Measurements from ENCODE around the gene GNB1. TPM values are rescaled to one million over a fixed set of nuclear protein-coding genes. Genes with fewer than 3 reads are reported as not detected.
"Not testable (repeated sequence)": the region's sequence is repeated elsewhere in the genome, so short reads cannot be mapped to it uniquely, and the experiment has no call there.

The GNB1 gene
- total RNA-seq, 1 donor from 2014 or later, result 148 TPM

GRCh38 chr1:1759456-1760344, 131.2 kb downstream of the GNB1 start:
- ATAC-seq, result peak; percentile 2

DNA sequence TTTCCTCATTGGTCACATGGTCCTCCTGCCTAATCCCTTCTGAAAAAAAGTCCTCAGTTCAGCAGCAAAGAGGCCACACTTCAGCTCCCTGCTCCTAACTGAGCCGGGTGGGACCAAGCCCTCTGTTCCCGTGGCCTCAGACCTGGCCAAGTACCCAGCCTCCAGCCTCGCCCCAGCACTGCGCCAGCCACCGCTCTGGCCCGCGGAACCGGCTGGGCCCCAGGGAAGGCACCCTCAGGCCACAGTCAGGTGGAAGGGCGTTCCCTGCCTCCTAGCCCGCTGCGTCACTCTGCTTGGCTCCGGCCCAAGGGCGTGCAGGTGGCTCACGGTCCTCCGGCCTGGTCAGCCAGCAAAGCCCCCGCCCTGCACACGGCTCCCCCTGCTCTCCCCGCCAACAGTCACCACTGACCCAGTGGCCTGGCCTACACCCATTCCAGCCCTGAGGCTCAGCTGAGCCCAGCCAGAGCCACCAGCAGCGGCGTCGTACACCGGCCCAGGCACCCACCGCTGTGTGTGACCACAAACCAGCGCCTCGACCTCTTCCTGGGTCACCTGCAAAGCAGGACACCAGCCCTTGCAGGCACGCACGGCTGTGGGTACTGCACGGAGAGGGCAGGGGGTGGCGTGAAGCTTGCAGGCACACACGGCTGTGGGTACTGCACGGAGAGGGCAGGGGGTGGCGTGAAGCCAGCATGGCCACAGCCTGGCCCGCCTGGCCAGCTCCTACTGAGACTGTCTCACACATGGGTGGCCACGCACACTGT, 132.0 kb downstream of the GNB1 start:
- peak; percentile 86 for ATAC-seq

DNA sequence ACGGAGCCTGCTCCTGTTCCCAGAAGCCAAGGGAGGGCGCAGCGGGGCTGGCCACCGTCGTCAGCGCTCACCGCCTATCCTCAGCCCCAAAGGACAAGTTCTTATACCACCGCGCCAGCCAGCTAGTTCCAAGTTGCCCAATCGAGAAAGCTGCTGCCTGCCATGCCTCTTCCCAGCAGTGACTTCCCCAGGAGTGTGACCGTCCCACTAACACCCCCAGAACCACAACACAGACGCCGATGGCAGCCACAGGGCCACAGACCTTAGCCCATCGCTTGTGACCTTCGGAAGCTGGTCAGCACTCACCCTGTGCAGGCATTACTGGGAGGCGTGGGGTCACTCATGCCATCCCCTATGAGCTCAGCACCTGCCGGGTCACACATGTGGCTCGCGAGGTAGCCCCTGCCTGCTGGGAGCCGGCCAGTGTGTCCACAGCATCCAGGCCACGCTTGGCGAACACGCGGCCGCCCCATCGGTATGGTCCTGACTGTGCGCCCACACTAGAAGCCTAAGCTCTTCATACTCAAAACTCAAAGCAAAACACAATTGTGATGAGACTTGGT, 132.7 kb downstream of the GNB1 start:
- ATAC-seq, result no peak

DNA sequence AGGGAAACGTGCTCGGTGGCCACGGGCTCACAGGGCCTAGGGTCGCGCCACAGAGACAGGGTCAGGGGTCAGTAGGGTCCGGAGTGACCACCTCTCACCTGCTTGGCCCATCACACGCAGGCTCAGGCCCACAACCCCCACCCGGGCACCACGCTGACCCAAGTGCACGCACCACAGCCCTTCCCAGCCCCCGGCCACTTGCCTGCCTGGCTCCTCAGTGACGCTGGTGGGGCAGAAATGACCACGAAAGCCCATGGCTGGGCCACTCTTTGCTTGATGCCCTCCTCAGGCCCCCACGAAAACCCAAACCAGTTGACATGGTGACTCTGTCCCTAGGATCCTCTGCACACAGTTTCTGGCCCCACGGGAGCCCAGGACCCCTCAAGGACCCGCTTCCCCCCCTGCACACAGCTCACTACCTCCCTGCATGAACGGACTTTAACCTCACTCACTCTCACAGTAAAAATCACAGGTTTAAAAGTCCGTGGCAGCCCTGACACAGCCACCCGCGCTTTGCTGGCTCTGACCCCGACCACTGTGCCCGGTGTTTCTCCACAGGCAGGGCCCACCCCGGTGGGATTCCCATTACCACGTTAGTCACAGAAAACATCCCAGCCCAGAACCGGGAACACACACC, 133.3 kb downstream of the GNB1 start:
- no peak for ATAC-seq

GRCh38 chr1:1756661-1757421, 134.0 kb downstream of the GNB1 start:
- ATAC-seq, result no peak

DNA sequence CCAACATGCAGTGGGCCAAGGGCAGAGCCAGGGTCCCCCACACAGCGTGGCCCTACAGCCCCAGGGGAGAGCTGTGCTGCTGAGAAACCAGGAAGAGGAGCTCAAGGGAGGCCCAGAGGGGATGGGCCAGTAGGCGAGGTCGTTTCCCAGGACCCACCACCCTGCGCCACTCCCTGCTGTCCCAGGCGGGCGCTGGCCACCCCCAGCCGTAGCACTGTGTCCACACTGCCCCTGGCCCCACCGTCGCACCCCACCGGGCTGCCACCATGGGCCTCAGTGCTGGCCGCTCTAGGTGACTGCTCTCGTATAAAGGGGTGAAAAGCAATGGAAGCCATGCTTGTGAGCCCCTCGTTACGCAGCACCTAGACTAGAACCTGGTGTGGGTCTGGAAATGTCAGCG, 135.0 kb downstream of the GNB1 start:
- no peak for ATAC-seq

GRCh38 chr1:1755426-1755825, 135.5 kb downstream of the GNB1 start:
- ATAC-seq, result no peak

DNA sequence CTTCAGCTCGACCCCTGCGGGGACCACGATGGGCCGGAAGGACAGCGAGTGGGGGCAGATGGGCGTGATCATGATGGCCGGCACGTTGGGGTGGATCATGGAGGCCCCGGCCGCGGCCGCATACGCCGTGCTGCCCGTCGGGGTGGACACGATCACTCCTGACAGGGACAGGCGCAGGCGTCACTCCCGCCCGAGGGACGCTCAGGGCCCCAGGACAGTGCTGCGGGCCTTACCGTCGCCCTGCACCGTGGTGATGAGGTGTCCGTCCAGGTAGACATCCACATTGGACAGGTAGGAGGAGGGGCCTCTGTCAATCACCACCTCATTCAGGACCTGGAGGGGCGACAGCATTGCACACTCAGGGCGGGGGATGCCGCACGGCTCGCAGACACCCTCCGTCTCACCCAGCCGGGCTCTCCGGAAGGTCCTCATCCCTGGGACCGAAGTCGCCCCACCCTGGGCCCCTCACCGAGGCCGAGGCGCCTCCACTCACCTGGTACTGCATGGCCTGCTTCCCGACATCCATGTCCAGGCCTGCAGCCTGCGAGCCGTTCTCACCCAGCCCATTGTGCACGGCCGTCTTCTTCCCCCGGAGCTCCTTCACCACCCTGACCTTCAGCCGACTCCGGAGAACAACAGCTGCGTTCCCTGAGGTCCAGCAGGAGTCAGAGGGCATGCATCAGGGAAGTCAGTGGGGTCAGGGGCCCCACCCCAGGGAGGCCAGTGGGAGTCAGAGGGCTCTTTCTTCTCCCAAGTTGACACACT, 136.7 kb downstream of the GNB1 start:
- ATAC-seq, result no peak

DNA sequence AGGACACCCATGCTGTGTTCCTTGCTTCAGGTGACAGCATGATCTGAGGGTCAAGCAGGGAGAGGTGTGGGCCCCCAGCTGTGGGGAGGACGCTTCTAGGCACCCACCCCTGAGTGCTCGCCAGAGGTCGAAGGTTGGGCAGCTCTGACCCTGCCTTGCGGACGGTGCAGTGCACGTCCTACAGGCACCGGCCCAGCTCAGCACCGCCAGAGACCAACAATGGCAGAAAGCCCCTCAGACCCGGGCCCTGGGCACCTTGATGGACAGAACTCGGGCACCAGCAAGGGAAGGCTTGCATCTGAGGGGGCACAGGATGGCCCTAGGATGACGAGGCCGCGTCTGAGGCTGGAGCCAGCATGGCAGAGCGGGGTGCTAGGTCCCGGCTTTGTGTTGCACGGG, 137.3 kb downstream of the GNB1 start:
- no peak for ATAC-seq

DNA sequence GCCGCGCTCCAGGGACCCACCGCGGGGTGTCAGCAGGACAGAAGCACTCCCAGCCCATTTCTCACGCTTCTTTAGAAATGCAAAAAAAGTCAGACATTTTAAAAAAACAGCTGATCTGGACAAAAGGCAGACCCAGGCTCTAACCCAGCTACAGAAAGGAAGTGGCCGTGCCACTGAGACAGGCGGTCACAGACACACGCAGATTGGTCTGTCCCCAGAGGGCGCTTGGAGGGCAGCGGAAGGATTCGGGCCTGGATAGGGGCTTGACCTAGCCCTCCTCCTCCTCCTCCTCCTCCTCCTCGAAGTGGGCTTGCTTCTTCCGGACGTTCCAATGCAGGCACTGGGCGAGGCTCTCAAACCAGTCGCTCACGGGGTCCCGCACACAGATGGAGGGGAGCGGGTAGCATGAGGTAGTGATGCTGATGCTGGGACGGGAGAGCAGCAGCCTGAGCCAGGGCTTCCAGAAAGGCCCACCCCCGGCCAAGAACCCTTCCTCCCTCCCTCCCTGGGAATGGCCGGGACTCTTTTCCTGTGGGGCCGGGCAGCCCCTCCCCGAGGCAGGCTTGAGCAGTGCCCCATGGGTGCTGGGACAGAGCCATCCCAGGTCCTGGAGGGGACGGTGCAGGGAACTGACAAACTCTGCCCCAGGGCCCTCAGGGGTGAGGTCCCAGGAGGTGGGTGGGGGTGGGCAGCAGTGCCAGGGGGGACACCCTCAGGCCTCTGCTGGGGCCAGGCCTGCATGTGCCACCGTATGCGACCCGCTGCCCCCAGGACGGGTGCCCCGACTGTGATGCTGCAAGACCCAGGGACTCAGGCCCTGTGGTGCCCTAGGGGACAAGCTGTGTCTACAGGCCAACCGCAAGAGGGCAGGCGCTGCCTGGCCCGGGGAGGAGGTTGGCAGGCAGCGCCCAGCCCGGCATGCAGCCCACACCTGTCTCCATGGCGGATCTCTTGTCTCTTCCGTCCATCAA, 138.0 kb downstream of the GNB1 start:
- ATAC-seq, result peak; percentile 7

DNA sequence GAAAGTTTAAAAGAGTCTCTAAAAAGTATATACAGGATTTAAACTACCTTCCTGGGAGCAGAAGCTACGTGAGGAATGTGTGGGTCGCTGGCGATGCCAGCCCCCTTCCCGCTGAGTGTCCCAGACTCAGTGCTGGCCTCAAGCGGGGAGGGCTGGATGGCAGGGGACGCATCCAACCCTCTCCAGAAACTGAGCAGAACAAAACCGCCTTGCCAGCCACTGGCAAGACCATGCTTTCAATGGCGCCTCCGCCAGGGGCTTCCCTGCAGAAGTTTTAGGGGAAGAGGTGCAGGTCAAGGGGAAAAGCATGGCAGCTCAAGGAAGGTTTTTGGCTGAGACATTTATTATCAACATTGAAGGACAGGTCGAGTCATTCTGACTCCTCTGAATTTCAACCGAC, 138.7 kb downstream of the GNB1 start:
- ATAC-seq, result no peak

- not testable (repeated sequence) for ATAC-seq
Observed at GRCh38 chr1:1749941-1750340, 140.9 kb downstream of the GNB1 start.

GRCh38 chr1:1748686-1749321, 142.1 kb downstream of the GNB1 start:
- ATAC-seq, result no peak

GRCh38 chr1:1746566-1746909, 144.3 kb downstream of the GNB1 start:
- peak; percentile 90 for ATAC-seq

DNA sequence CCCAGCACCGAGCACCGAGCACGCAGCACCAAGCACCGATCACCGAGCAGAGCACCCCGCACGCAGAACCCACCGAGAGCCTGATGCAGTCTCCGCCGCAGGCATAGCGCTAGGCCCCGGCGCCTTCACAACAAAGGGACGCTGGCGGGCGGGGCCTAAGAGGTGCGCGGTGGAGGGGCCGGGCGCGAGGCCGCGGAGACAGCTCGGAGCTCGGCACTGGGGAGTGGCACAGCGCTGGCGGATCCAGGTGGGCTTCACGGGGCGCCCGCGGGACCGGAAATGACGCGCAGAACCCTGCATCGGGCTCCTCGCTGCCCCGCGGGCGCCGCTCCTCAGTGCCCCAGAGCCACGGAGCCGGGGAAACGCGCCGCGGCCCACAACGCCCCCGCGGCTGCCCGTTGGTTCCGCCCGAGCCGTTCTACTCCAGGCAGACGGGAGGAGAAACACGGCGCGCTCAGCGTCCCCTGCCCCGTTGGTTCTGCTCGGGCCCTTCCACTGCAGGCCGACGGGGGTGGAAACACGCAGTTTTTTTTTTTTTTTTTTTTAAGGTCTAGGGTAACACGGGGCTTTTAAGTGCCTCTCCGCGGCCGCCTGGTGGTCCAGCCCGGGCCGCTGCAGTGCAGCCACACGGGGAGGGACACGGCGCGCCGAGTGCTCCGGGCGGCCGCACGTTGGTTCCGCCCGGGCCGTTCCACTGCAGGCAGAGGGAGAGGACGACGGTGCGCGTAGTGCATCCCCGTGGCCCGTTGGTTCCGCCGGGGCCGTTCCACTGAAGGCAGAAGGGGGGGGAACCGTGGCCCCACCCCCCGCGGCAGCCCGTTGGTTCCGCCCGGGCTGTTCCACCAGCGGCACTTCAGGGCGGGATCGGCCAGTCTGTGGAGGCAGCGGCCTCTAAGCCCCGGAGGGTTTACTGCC, 145.0 kb downstream of the GNB1 start:
- peak; percentile 96 for ATAC-seq

DNA sequence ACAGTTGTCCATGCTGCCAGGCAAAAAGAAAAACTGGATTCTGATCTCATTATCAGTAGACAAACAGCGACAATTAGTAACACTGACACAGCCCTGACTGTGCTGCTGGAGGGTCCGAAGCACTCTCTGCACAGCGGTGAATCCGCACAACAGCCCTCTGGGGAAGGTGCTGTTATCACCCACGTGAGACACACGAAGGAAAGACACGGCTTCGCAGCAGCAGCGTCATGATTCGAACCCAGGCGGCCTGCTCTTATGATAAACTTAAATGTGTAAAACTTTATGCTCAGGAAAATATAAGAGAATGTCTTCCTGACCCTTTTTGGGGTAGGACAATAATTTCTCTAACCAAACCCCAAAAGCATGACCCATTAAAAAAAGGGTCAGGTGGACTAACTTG, 148.4 kb downstream of the GNB1 start:
- not testable (repeated sequence) for ATAC-seq

DNA sequence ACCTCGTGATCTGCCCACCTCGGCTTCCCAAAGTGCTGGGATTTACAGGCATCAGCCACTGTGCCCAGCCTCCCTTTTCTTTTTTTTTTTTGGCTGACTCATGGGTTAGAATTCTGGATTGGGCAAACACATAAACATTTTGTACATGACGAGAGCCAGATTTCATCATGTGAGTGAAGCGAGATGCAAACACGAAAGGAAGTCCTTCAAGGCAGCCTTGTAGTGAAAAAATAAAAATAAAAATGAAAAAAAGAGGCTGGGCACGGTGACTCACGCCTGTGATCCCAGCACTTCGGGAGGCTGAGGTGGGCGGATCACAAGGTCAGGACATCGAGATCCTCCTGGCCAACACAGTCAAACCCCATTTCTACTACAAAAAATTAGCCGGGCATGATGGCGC, 149.9 kb downstream of the GNB1 start:
- ATAC-seq, result not testable (repeated sequence)

- peak; percentile 22 for ATAC-seq
Observed at GRCh38 chr1:1738799-1739337, 152.0 kb downstream of the GNB1 start.

Data from esophagus mucosa (tissue), 1 donor.